HG03571 (cell line): Measurements from ENCODE around the gene P3H3.
A peak's percentile ranks its signal among the peaks of the same experiment; 100 is the strongest.
"Not testable (repeated sequence)": the region's sequence is repeated elsewhere in the genome, so short reads cannot be mapped to it uniquely, and the experiment has no call there.

ENCODE experiments used
- ATAC-seq: cut with Tn5 transposase; IDR thresholded peaks from one replicate; pipeline ENCODE4 v1.9.1; 2021; ENCODE audit not compliant: unreplicated experiment

P3H3 gene

DNA sequence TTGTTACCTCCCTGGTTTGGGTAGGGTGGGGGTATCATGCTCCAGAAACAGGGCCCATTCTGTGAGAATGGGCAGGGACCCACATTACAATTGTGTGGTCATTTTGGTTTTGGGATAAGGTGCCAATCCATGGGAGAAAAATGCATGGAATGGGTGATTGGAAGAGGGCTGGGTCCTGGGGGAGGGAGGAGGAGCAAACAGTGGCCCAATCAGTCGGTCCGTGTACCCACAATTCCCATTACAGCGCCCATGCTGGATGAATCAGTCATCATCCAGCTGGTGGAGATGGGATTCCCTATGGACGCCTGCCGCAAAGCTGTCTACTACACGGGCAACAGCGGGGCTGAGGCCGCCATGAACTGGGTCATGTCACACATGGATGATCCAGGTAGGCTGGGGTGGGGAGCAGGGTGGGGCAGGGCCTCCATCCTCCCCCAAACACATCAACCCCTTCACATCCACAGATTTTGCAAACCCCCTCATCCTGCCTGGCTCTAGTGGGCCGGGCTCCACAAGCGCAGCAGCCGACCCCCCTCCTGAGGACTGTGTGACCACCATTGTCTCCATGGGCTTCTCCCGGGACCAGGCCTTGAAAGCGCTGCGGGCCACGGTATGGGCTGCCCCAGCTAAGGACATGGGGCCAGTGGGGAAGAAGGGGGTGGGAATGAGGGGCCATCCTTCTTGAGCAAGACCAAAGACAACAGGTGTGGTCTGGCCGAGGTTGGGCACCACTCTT is 35.5 kb downstream of the P3H3 start:
- ATAC-seq: no peak

DNA sequence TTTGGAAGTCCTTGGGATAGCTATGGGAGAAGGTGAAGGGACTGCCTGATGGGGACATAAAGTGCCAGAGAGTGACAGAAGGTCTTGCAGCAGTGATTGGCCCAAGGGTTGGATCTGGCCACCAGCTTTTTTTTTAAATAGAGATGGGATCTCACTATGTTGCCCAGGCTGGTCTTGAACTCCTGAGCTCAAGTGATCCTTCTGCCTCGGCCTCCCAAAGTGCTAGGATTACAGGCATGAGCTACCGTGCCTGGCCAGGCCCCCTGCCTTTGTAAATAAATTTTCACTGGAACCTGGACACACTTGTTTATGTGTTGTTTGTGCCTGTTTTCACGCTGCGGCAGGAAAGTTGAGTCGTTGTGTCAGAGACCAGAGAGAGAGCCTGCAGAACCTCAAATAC is 37.1 kb downstream of the P3H3 start:
- not testable (repeated sequence) for ATAC-seq

DNA sequence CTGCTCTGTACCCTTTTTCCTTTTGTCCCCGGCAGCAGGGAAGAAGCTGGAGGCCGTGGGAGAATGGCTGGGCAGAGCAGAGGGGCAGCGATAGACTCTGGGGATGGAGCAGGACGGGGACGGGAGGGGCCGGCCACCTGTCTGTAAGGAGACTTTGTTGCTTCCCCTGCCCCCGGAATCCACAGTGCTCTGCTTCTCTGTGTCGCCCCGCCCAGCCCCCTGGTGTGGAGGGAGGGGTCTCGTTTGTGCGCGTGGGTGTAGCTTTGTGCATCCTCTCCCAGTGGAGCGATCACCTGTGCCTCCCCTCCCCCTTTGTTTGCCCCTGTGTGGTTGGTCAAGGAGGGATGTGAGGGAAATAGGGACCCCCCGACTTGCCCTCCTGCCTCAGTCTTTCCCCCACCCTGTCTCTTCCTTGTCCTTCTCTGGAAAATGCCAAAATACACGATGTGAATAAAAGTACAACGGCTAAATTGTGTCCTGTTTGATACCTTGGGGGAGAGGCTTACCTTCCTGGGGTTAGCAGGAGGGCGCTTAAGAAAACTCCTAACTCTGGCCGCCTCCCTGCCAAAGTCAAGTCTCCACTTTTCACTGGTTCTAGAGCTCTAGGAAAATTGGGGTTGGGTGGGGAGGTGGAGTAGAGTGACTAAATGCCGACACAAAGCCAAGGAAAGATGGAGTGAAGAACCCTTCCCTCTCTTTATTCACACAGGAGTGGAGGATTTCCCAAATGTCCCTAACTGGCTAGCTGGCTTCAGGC is 38.1 kb downstream of the P3H3 start:
- no peak for ATAC-seq

DNA sequence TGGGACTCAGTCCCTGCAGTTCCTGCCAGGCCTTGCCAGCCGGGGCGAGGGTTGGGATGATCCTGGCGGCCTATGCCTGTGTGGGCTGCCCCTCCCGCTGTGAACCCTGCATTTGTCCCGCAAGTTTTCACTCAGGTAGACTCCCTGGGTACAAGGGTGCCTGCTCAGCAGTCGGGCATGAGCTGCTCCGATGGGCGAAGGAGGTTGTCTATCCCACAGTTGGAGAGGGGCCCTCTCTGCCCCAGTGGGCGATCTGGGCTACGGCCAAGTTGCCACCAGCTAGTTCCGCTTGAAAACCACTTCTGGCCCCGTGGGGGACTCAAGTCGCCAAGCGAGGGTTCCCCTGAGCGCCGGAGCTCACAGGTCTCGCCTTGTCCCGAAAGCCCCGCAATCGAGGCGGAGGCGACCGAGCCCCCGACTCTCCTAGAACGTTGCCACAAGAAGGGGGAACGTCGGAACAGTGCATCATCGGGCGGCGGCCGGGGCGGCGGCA is 38.8 kb downstream of the P3H3 start:
- peak; percentile 4 for ATAC-seq

DNA sequence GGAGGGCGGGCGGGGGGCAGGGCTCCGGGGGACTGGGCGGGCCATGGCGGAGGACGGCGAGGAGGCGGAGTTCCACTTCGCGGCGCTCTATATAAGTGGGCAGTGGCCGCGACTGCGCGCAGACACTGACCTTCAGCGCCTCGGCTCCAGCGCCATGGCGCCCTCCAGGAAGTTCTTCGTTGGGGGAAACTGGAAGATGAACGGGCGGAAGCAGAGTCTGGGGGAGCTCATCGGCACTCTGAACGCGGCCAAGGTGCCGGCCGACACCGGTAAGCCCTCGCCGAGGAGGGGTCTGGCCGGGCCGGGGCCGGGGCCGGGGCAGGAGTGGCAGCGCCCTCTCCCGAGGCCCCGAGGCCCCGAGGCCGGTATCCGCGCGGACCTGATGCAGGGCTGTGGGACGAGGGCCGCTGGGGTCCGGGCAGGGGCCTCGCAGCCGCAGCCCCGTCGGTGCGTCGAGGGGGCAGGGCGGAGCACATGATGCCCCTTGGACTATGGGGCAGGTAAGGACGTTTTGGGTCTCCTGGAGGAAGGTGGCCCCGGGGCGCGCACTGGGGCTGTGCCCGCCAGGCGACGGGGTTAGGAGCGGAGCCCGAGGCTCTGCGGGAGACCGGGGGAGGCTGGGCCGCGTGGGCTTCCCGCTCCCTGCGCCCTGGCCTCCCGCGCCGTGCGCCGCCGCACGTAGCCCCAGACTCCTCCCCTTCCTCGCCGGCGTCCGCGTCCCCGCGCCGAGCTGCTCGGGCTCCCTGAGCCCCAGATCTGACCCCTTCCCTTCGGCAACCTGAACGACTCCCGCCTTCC is 39.4 kb downstream of the P3H3 start, which contains the start of gene TPI1:
Gene TPI1 (plus strand): TSS at position 119 of the 798 bp plus-strand sequence. CDS start 36 bp downstream, at position 155.
- ATAC-seq: peak; percentile 59

GRCh38 chr12:6868211-6869048 is 40.2 kb downstream of the P3H3 start:
- no peak for ATAC-seq

GRCh38 chr12:6869049-6870021 is 41.1 kb downstream of the P3H3 start:
- ATAC-seq: no peak

DNA sequence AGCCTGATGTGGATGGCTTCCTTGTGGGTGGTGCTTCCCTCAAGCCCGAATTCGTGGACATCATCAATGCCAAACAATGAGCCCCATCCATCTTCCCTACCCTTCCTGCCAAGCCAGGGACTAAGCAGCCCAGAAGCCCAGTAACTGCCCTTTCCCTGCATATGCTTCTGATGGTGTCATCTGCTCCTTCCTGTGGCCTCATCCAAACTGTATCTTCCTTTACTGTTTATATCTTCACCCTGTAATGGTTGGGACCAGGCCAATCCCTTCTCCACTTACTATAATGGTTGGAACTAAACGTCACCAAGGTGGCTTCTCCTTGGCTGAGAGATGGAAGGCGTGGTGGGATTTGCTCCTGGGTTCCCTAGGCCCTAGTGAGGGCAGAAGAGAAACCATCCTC is 42.1 kb downstream of the P3H3 start:
- ATAC-seq: not testable (repeated sequence)

GRCh38 chr12:6871052-6871957 is 43.1 kb downstream of the P3H3 start:
- ATAC-seq: no peak

DNA sequence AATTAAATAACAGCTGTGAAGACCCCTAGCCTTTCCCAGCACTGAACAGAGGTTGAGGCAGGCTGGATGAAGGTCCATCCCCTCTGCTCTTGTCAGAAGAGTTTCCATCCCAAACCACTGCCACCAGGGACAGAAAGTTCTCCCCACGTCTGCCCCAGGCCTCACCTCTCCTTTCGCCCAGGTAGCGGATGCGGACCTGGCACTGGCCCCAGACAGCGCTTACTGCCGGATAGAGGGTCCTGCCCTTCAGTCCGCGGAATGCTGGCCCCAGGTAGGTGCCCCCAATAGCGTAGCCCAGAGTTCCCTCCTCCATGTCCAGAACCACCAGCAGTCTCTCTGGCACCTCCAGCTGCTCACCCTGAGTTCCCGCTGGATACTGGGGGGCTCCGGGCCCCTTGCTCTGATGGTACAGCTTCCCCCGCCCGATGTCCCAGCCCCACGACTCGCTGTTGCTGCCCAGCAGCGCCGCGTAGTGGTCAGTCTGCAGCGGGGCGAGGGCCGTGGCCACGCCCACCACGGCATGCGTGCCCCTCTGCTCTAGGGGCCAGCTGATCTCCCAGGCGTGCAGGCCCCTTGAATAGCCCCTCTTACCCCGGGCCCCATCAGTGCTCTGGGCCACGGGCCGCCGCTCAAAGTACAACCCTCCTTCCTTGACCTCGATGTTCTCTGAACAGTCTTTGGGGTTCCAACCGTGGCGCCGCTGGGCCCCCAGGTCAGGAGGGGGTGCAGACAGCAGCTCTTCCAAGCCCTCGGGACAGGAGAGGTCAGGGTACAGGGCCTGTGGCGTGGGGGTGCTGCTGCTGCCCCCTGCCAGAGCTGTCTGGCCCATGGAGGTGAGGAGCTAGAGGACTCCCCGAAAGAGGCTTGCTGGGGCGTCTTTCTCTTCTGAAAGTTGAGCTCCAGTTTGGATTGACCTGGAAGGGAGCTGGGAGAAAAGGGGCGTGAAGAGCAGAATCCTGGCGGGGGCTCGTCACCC is 44.2 kb downstream of the P3H3 start:
- ATAC-seq: no peak

DNA sequence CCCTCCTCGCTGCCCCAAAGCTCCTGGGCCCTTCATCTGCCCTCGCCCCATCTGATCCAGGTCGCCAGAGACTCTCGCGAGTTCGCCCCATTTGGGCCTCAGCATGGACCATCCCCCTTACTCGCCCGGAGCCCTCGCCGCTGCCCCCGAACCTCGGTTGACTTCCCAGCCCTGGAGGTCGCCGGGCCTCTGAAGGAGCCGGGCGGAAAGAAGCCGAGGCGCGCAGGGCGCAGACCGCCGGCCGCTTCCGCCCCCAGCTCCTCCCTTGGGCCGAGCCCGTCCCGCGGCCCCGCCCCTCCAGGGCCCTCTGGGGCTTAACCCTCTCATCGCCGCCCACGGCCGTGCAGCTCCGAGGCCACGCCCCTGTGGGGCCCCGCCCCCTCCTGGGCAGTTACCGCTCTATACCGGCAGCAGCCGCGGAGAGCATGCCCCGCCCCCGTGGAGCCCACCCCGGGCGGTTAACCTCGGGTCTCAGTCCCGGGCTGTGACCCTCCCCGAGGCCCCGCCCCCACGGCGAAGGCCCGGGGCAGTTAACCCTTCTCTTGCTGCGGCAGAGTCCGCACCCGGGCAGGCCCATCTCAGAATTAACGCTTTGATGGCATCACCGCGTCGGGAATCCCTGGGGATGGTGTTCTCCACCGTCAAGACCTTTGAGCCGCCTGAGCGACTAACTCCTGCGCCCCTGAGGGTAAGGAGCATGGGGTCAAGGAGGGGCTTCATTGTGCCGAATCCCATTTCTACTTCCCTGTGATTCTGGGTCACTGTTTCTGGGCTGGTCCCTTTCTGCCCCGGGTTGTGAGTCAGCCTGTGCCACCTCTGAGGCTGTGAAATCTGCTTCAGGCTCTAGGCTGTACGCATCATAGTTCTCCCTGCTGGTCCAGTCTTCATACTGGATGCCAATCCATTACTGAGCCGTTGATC is 45.1 kb downstream of the P3H3 start, which contains the start of gene SPSB2:
Gene SPSB2 (minus strand): TSS at position 210 of the 921 bp plus-strand sequence. CDS start 402 bp downstream, outside the sequence.
- peak; percentile 63 for ATAC-seq

- not testable (repeated sequence) for ATAC-seq
Observed at GRCh38 chr12:6874015-6874368, 45.8 kb downstream of the P3H3 start.

- not testable (repeated sequence) for ATAC-seq
Observed at GRCh38 chr12:6879824-6880223, 51.6 kb downstream of the P3H3 start.

DNA sequence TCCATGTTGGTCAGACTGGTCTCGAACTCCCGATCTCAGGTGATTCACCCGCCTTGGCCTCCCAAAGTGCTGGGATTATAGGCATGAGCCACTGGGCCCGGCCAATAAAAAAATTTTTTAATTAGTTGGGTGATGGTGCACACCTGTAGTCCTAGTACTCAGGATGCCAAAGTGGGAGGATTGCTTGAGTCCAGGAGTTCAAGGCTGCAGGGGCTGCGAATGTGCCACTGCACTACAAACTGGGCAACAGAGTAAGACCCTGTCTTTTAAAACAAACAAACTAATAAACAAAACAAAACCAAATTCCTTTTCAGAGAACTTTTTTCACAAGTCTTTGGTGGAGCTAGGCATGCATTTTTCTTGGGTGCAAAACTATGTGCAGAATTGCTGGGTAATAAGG is 55.0 kb downstream of the P3H3 start:
- ATAC-seq: no peak

GRCh38 chr12:6883683-6884082 is 55.5 kb downstream of the P3H3 start:
- ATAC-seq: no peak

GRCh38 chr12:6884539-6884938 is 56.3 kb downstream of the P3H3 start:
- no peak for ATAC-seq
